NCI-H146 treated with DMSO at 0.1 percent for 48 hours (cell line): ENCODE results near the gene TRAF4.
"Not testable (repeated sequence)": the region's sequence is repeated elsewhere in the genome, so short reads cannot be mapped to it uniquely, and the experiment has no call there.

Experiments used
- DNase-seq: peaks from one replicate; lab custom pipeline; 2025; ENCODE audit not compliant: unreplicated experiment; lab: John Stamatoyannopoulos, UW

TRAF4 gene

DNA sequence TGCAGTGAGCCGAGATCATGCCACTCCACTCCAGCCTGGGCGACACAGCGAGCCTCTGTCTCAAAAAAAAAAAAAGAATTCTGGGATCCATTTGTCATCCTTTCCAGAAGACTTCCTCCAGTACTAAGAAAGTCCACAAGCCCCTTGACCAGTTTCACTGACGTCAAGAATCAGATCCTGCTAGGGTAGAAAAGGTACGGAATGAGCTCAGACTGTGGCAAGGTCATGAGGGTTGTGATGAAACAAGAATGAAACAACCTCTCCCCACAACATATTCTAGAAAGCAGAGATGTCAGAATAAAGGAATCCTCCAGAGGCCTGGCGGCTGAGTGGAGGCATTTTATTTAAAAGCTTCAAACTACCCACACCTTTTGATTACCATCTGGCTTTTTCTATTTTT lies 29.9 kb downstream of the TRAF4 start:
- no peak for DNase-seq

DNA sequence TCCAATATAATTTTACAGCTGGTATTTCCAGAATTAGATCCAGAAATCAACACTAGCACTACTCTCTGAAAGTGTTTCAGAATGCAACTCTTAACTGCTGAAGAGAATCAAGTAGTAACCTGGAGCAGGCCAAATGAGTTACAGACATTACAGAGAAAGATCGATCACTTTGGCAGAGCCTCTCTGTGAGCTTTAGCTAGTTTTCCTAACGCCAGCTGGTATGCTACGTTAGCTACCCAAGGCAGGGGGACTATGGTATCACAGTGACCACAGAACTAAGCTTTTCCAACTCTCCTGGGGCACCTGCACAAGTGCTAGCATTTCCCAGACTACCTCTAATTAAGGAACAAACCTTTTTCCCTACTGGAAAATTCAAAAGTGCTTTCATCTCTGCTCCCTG lies 30.4 kb downstream of the TRAF4 start:
- DNase-seq, result no peak

GRCh38 chr17:28777178-28777577 lies 33.4 kb downstream of the TRAF4 start:
- no peak for DNase-seq

- not testable (repeated sequence) for DNase-seq
These were observed 35.8 kb downstream of the TRAF4 start for GRCh38 chr17:28779601-28780000.

DNA sequence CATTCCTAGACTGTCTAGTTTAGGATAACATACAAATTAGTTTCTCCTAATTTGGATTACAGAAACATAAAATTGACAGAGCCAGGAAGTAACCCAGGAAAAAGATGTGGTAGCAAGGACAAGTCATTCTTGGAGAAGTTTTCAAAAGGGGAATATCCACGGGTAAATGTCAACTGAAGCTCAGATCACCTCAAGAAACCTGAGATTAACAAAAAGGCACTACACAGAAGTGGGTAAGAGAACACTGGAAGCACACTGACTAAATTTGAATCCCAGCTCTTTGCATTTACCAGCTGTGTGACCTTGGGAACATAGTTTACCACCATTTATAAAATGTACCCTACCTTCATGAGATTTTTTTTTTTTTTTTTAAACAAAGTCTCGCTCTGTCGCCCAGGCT lies 39.4 kb downstream of the TRAF4 start:
- DNase-seq, result no peak

DNA sequence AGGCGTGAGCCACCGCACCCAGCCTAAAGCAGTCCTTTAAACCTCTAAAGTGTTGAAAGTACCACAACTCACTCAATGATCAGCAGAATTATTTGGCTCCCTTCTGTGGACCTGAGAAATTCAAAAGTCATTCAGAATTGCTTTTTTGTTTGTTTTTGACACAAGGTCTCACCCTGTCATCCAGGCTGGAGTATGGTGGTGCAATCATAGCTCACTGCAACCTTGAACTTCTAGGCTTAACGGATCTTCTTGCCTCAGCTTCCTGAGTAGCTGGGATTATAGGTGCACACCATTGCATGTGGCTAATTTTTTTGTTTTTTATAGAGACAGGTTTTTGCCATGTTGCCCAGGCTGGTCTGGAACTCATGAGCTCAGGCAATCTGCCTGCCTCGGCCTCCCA lies 44.3 kb downstream of the TRAF4 start:
- no peak for DNase-seq

DNA sequence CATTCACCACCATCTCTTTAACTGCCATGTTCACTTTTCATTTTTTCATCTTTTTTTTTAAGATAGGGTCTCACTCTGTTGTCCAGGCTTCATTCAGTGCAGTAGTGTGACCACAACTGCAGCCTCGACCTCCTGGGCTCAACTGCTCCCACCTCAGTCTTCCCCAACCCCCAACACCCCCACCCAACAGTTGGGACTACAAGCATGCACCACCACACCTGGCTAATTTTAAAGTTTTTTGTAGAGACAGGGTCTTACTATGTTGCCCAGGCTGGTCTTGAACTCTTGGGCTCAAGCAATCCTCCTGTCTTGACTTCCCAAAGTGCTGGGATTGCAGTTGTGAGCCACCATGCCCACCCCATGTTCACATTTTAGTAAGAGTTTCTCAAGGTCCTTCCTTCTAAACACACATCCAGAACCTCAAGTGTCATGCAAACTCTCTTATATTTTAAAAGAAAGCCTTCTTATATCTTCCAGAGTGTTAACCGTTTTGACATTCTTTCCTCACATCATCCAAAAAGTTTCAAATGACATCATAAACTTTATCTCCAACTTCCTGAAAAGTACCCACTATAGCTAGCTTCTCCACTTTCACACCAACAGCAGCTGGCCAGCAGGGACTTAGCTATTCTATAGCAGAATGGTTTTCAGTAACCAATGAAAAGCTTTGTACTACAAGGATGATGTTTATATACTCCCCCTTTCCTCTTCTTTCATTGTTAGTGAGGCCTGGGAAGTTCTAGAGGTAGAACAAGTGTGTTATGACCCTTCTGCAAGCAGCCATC lies 49.3 kb downstream of the TRAF4 start:
- no peak for DNase-seq

GRCh38 chr17:28794846-28795441 lies 51.1 kb downstream of the TRAF4 start:
- DNase-seq, result not testable (repeated sequence)

- DNase-seq, result peak; percentile 13
These were observed 52.3 kb downstream of the TRAF4 start for GRCh38 chr17:28796062-28796461.
